Astrocyte (in vitro differentiated cells and primary cell): Measurements from ENCODE around the gene EIF4EBP2. TPM values are rescaled to one million over a fixed set of nuclear protein-coding genes. Genes with fewer than 3 reads are reported as not detected.

ENCODE experiments used
- DNase-seq: peaks from one replicate; pipeline ENCODE4 v3.0.0-alpha.2; 2010; ENCODE audit warnings: low read depth
- FAIRE-seq: peaks from 2 replicates; lab custom pipeline; 2011; peaks lifted over from hg19 to GRCh38; lab: Jason Lieb, UNC
- H2AFZ ChIP-seq: 2 replicates; pipeline ENCODE4 v1.6.0; 2012; ENCODE audit warnings: low read depth, low read length, inconsistent platforms
- H3K27ac ChIP-seq: 2 replicates; pipeline ENCODE4 v1.5.1; 2011; ENCODE audit warnings: low read depth, low read length, inconsistent platforms
- H3K27me3 ChIP-seq: 2 replicates; pipeline ENCODE4 v1.6.0; 2011; ENCODE audit warnings: low read length, inconsistent platforms; ENCODE audit not compliant: insufficient read depth
- H3K36me3 ChIP-seq: 2 replicates; pipeline ENCODE4 v1.5.1; 2011; ENCODE audit warnings: low read length, inconsistent platforms; ENCODE audit not compliant: insufficient read depth
- H3K4me1 ChIP-seq: 2 replicates; pipeline ENCODE4 v1.5.1; 2011; ENCODE audit warnings: low read length, inconsistent platforms; ENCODE audit not compliant: insufficient read depth
- H3K4me2 ChIP-seq: 2 replicates; pipeline ENCODE4 v1.6.0; 2012; ENCODE audit warnings: low read length, inconsistent platforms
- H3K4me3 ChIP-seq: 2 replicates; pipeline ENCODE4 v1.5.1; 2011; ENCODE audit warnings: low read depth, mild to moderate bottlenecking, low read length, inconsistent platforms; ENCODE audit not compliant: insufficient read depth
- H3K79me2 ChIP-seq: 2 replicates; pipeline ENCODE4 v1.6.0; 2012; ENCODE audit warnings: mild to moderate bottlenecking, low read length, inconsistent platforms; ENCODE audit not compliant: insufficient read depth
- H3K9ac ChIP-seq: 2 replicates; pipeline ENCODE4 v1.6.0; 2012; ENCODE audit warnings: mild to moderate bottlenecking, low read length, inconsistent platforms
- H3K9me3 ChIP-seq: 2 replicates; pipeline ENCODE4 v1.5.1; 2012; ENCODE audit warnings: low read depth, mild to moderate bottlenecking, low read length, inconsistent platforms; ENCODE audit not compliant: insufficient read depth
- H4K20me1 ChIP-seq: 2 replicates; pipeline ENCODE4 v1.6.0; 2012; ENCODE audit warnings: low read length, inconsistent platforms; ENCODE audit not compliant: insufficient read depth
- H3K27ac Mint-ChIP-seq: one replicate; pipeline ENCODE4 v1.8.0; 2021; ENCODE audit warnings: mild to moderate bottlenecking, mixed read lengths; ENCODE audit not compliant: unreplicated experiment
- H3K27me3 Mint-ChIP-seq: one replicate; pipeline ENCODE4 v1.8.0; 2021; ENCODE audit warnings: low read depth, mixed read lengths; ENCODE audit not compliant: unreplicated experiment
- H3K36me3 Mint-ChIP-seq: one replicate; pipeline ENCODE4 v1.8.0; 2021; ENCODE audit warnings: low read depth, mixed read lengths; ENCODE audit not compliant: unreplicated experiment
- H3K4me1 Mint-ChIP-seq: one replicate; pipeline ENCODE4 v1.8.0; 2021; ENCODE audit warnings: low read depth, mixed read lengths; ENCODE audit not compliant: unreplicated experiment
- H3K4me3 Mint-ChIP-seq: one replicate; pipeline ENCODE4 v1.8.0; 2021; ENCODE audit warnings: mild to moderate bottlenecking, moderate library complexity, mixed read lengths; ENCODE audit not compliant: unreplicated experiment
- H3K9me3 Mint-ChIP-seq: one replicate; pipeline ENCODE4 v1.8.0; 2021; ENCODE audit warnings: mild to moderate bottlenecking, mixed read lengths; ENCODE audit not compliant: unreplicated experiment
- EZH2 ChIP-seq: IDR thresholded peaks from 2 replicates; pipeline ENCODE4 v1.6.1; 2012; ENCODE audit warnings: mild to moderate bottlenecking, low read length, inconsistent platforms; ENCODE audit not compliant: insufficient read depth
- total RNA-seq: library from RNA; stranded (reverse); gene quantifications from 2 replicates; pipeline ENCODE4 v1.2.1, GENCODE V29; 2021
- TF ChIP-seq, protein P1 (sequence below): IDR thresholded peaks from 2 replicates; pipeline ENCODE4 v1.5.1; 2011; ENCODE audit warnings: low read depth, mild to moderate bottlenecking, inconsistent platforms, low read length, moderate library complexity; ENCODE audit not compliant: insufficient read depth

The EIF4EBP2 gene
- total RNA-seq, 1 donor from 2014 or later: 74.0 TPM

DNA sequence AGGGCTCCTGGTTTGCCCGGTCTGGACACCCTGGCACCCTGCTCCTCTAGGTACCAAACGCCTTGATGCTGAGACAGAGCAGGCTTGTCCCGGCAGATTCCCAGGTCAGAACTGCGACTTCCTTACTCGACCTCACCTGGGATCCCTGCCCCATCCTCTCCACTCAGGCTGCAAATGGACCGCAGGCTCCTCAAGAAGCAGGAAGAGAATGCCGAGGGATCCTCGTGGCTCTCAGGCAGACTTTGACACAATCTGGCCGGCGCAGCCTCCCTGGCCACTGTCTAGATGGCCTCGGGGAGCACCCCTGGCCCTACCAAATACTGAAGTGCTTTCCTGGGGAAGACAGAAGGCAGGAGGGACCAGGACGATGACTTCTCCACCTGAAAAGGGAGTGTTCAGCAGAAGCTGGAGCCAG is 38.0 kb downstream of the EIF4EBP2 start:
- DNase-seq: no peak
- no peaks in the 10 kb centered on the region for H4K20me1 ChIP-seq
- H3K4me1 ChIP-seq: no peaks in the 10 kb centered on the region
- no peak for FAIRE-seq
- no peaks in the 10 kb centered on the region for H3K9me3 ChIP-seq
- peaks cover 64% of the 10 kb centered on the region for H3K27me3 Mint-ChIP-seq
- no peak overlapping the region for H3K4me3 Mint-ChIP-seq
- peaks cover 41% of the 10 kb centered on the region for H3K27me3 ChIP-seq
- H3K36me3 Mint-ChIP-seq: peaks cover 4% of the 10 kb centered on the region
- no peak overlapping the region for H3K4me3 ChIP-seq
- H2AFZ ChIP-seq: no peak overlapping the region
- H3K27ac Mint-ChIP-seq: no peak overlapping the region
- no peak overlapping the region for H3K27ac ChIP-seq
- peaks cover 7% of the 10 kb centered on the region for H3K4me1 Mint-ChIP-seq
- H3K4me2 ChIP-seq: peak overlapping the region; percentile 76
- no peaks in the 10 kb centered on the region for H3K9me3 Mint-ChIP-seq
- no peaks in the 10 kb centered on the region for H3K79me2 ChIP-seq
- H3K9ac ChIP-seq: no peak overlapping the region
- H3K36me3 ChIP-seq: no peaks in the 10 kb centered on the region
- TF ChIP-seq, protein P1, sequence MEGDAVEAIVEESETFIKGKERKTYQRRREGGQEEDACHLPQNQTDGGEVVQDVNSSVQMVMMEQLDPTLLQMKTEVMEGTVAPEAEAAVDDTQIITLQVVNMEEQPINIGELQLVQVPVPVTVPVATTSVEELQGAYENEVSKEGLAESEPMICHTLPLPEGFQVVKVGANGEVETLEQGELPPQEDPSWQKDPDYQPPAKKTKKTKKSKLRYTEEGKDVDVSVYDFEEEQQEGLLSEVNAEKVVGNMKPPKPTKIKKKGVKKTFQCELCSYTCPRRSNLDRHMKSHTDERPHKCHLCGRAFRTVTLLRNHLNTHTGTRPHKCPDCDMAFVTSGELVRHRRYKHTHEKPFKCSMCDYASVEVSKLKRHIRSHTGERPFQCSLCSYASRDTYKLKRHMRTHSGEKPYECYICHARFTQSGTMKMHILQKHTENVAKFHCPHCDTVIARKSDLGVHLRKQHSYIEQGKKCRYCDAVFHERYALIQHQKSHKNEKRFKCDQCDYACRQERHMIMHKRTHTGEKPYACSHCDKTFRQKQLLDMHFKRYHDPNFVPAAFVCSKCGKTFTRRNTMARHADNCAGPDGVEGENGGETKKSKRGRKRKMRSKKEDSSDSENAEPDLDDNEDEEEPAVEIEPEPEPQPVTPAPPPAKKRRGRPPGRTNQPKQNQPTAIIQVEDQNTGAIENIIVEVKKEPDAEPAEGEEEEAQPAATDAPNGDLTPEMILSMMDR: no peak
- TF ChIP-seq EZH2: no peak

DNA sequence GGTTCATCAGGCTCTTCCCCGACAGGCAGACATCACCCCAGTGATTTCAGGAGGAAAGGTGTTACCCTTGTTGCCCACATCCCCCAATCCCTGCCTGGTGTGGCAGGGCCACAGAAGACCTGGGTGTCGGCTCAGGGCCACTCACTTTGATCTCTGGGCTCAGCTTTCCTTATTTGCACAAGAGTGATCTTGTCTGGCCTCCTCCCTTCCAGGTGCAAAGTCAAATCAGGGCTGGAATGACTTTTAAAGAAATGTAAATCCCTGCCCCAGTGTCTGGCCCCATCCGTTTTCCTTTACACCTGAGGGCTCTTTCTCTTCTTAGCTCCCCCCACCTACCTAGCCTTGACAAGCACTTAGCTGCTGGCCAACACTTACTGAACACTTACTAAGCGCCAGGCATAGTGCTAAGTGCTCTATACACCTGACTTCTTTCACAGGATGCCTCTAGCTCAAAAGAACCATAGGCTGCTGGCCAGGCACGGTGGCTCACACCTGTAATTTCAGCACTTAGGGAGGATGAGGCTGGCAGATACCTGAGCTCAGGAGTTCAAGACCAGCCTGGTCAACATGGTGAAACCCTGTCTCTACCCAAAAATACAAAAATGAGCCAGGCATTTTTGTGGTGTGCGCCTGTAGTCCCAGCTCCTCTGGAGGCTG is 38.5 kb downstream of the EIF4EBP2 start:
- H2AFZ ChIP-seq: no peak overlapping the region
- no peaks in the 10 kb centered on the region for H3K36me3 ChIP-seq
- Mint-ChIP-seq H3K4me3 (no peak overlapping the region), H3K36me3 (peaks cover 4% of the 10 kb centered on the region), H3K4me1 (peaks cover 7% of the 10 kb centered on the region), H3K27ac (no peak overlapping the region), H3K27me3 (peaks cover 65% of the 10 kb centered on the region), H3K9me3 (no peaks in the 10 kb centered on the region)
- peaks cover 41% of the 10 kb centered on the region for H3K27me3 ChIP-seq
- H3K4me2 ChIP-seq: no peak overlapping the region
- no peak for FAIRE-seq
- no peaks in the 10 kb centered on the region for H3K79me2 ChIP-seq
- no peak overlapping the region for H3K4me3 ChIP-seq
- TF ChIP-seq, protein P1: no peak
- no peak for TF ChIP-seq EZH2
- no peaks in the 10 kb centered on the region for H3K4me1 ChIP-seq
- no peaks in the 10 kb centered on the region for H4K20me1 ChIP-seq
- H3K27ac ChIP-seq: no peak overlapping the region
- no peak for DNase-seq
- no peak overlapping the region for H3K9ac ChIP-seq
- H3K9me3 ChIP-seq: no peaks in the 10 kb centered on the region

DNA sequence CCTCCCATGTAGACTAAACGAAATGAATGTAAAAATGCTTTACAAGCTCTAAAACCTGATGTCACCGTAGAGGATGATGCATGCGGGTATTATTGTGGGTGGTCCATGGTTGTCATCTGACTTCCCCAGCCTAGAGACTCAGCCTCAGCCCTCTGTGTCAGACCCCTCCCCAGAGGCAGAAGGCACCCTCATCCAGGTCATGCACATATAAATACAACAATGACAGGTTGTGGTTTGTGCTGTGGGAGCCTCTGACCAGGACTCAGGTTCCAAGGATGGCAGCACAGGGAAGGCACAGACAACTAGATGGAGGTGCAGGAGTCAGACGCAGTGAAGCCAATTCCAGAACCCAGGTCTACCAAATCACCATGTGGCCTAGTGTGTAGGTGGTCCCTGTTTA is 40.8 kb downstream of the EIF4EBP2 start:
- Histone ChIP-seq H3K9me3 (no peaks in the 10 kb centered on the region), H4K20me1 (no peaks in the 10 kb centered on the region), H3K4me2 (no peak overlapping the region), H3K9ac (no peak overlapping the region), H3K27me3 (peaks cover 30% of the 10 kb centered on the region), H3K79me2 (no peaks in the 10 kb centered on the region), H3K27ac (no peak overlapping the region), H3K36me3 (no peaks in the 10 kb centered on the region), H3K4me3 (no peak overlapping the region), H3K4me1 (no peaks in the 10 kb centered on the region), H2AFZ (no peak overlapping the region)
- Mint-ChIP-seq H3K9me3 (no peaks in the 10 kb centered on the region), H3K36me3 (peaks cover 4% of the 10 kb centered on the region), H3K4me1 (peaks cover 7% of the 10 kb centered on the region), H3K27me3 (peaks cover 59% of the 10 kb centered on the region), H3K27ac (no peak overlapping the region), H3K4me3 (no peak overlapping the region)
- no peak for FAIRE-seq
- no peak for TF ChIP-seq EZH2
- TF ChIP-seq, protein P1: no peak
- no peak for DNase-seq
